Fibroblast of gingiva (primary cell): ENCODE data around the gene ALDH7A1.
"Not testable (repeated sequence)": the region's sequence is repeated elsewhere in the genome, so short reads cannot be mapped to it uniquely, and the experiment has no call there.

Experiments
- DNase-seq: peaks from one replicate; pipeline ENCODE4 v3.0.0-alpha.2; 2011; ENCODE audit warnings: low read depth

Gene ALDH7A1

DNA sequence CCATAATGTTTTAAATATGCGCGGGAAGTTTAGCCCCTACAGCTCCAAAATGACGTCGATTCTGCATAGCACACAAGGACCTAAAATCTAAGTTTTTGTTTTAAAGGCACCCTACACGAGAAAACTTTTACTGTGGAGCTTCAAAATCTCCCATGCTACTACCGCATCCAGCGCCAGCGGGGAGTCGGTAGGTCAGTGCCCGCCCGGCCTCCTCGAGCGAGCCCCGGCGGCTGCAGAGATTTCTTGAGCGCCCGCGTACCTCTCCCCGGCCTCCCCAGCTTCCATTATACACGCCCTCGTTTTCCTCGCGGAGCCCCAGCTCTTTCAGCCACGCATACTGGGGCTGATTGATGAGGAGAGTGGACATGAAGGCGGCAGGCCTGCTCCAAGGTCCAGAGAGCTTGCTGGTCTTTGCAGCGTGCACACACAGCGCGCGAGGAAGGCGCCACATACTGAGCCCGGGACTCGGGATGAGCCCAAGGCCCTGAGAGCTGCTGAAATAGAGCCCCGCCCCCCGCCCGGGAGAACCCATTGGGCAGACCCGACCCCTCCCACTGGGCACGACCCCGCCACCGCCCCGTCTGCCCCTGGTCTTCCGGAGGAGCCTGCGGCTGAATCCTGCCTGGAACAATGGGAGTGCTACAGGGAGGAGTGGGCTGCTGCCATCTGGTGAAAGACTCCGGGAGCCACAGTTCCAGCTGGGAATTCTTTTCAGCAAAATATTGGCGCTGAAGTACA lies at the start of gene ALDH7A1:
ALDH7A1 (minus strand) TSS at position 472 of the 738 bp plus-strand sequence; CDS start at position 451, 21 bp downstream.
- DNase-seq: peak; percentile 93

DNA sequence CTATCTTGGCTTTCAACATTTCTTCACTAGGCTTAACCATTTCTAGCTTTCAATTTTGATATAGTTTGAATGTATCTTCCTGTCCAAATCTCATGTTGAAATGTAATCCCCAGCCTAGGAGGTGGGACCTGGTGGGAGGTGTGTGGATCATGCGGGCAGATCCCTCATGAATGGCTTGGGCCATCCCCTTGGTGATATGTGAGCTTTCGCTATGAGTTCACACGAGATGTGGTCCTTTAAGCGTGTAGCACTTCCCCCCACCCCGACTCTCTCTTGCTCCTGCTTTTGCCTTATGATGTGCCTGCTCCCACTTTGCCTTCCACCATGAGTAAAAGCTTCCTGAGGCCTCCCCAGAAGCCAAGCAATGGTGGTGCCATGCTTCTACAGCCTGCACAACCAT lies 46.4 kb upstream of the ALDH7A1 start:
- no peak for DNase-seq

DNA sequence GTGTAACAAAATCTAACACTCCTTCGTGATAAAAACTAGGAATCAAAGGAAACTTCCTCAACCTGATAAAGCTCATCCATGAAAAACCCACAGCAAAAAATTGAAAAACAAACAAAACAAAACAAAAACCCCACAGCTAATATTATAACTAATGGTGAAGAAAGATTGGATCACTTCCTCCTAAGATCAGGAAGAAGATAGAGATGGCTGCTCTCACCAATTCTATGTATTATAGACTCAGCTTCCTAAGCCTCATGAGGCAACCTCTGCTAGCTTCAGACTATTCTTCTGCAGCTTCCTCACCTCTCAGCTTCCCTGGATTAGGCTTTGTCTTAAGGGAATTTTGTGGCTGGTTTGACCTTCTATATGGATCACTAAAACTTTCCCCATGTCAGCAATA lies 45.8 kb upstream of the ALDH7A1 start:
- DNase-seq: no peak

DNA sequence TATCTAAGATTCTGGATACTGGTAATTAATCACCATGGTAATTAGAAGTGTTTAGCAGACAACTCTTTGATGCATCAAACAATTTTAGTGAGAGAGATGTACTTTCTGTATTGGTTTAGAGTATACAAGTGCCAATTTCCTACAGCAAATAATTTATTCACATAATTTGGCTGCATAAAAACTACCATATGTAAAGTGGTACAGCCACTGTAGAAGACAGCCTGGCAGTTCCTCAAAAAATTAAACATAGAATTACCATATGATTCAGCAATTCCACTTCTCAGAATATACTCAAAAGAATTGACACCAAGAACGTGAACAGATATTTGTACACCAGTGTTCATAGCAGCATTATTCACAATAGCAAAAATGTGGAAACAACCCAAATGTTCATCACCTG lies 41.9 kb upstream of the ALDH7A1 start:
- no peak for DNase-seq

DNA sequence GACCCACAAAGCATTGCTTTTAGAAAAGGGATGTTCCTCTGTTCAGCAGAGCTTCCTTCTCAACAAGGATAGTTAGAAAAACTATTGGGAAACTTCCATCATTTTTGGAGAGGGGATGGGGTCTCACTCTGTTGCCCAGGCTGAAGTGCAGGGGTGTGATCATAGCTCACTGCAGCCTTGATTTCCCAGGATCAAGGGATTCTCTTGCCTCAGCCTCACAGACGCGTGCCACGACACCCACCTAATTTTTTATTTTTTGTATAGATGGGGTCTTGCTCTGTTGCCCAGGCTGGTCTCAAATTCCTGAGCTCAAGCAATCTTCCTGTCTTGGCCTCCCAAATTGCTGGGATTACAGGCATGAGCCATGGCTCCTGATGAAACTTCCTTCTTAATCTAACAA lies 40.6 kb upstream of the ALDH7A1 start:
- DNase-seq: no peak

DNA sequence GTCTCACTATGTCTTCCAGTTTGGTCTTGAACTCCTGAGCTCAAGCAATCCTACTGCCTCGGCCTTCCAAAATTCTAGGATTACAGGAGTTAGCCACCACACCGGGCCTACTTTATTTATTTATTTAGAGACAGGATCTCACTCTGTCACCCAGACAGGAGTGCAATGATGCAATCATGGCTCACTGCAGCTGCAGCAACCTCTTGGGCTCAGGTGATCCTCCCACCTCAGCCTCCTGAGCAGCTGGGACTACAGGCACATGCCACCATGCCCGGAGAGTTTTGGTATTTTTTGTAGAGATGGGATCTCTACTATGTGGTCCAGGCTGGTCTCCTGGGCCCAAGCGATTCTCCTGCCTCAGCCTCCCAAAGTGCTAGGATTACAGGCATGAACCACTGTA lies 38.5 kb upstream of the ALDH7A1 start:
- no peak for DNase-seq

DNA sequence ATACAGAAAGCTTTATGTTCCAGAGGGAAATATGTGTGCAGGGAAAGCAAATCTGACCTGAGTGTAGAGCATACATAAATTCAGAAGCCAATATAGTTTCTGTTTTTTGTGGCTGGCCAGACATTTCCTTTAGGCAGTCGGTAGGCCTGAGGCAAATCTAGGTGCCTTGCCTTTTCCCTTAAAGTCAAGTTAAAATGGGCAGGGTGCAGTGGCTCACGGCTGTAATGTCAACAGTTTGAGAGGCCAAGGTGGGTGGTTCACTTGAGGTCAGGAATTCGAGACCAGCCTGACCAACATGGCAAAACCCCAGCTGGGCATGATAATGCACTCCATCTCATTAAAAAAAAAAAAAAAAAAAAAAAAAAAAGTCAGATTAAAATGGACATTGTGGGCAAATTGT lies 36.9 kb upstream of the ALDH7A1 start:
- DNase-seq: no peak

DNA sequence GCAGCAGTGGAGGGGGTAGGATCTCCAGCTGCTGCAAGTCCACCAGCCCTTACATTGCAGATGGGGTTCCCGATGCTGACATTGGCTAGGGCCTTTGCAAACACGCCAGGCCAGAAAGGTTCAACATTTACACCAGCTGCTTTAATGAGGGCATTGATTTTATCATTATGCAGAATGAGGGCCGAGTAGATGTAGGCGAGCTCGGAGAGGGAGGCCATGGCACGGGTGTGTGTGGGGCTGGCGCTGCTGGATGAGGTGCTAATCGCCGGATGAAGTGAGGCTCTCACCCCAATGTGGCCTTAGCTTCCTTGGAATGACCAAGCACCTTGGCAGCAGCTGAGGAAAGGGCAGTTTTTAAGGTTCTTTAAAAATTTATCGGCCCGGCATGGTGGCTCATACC lies 33.1 kb upstream of the ALDH7A1 start:
- no peak for DNase-seq

DNA sequence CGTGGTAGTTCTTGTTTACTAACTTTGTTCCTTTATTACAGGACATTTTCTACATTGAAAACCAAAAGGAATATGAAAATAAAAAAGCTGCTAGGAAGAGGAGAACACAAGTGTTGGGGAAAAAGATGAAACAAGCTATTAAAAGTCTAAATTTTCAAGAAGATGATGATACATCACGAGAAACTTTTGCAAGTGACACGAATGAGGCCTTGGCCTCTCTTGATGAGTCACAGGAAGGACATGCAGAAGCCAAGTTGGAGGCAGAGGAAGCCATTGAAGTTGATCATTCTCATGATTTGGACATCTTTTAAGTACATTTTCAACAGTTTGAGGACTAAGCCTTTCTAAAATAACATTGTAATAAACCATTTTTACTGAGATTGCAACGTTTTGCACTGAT lies 29.5 kb upstream of the ALDH7A1 start:
- peak; percentile 87 for DNase-seq

DNA sequence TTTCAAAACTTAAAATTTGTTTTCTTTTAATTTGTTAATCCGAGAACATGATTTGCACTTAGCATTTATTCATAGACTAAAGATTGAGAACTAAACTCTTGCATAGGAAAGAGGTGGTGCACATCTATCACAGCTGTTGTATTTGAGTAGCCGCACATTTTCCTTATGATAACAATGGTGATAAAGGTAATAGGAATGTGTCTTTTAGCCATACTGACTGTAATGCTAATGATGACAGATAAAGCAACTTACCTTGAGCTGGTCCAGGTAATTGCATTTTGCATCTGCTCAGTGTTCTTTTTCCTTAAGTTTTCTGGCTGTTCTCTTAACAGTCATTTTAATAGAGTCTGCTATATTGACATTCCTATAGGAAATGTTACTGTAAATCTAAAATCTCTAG lies 24.8 kb upstream of the ALDH7A1 start:
- DNase-seq: no peak

DNA sequence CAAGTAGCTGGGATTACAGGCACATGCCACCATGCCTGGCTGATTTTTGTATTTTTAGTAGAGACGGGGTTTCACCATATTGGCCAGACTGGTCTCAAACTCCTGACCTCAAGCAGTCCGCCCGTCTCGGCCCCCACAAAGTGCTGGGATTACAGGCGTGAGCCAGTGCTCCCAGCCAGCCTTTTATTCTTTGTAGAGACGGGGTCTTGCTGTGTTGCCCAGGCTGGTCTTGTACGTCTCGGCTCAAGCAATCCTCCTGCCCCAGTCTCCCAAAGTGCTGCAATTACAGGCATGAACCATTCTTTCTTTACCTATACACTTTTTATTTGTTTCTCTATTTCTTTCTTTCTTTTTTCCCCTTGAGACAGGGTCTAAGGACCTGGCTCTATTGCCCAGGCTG lies 22.6 kb upstream of the ALDH7A1 start:
- not testable (repeated sequence) for DNase-seq

DNA sequence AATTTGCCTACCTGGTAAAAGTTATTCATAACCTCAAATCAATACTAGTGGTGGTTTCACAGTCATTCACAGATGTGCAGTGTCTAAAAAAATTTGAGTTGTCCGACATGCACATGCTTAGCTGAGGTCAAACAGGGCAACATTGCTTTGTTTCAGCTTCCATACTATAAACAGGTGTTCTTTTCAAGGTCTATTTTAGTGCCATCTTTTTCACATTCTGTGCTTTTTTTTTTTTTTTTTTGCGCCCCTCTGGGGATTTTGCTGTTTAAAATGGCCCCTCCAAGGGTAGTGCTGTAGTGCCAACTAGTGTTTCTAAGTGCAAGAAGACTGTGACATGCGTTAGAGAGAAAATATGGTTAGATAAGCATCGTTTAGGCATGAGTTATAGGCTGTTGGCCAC lies 20.3 kb upstream of the ALDH7A1 start:
- DNase-seq: no peak

DNA sequence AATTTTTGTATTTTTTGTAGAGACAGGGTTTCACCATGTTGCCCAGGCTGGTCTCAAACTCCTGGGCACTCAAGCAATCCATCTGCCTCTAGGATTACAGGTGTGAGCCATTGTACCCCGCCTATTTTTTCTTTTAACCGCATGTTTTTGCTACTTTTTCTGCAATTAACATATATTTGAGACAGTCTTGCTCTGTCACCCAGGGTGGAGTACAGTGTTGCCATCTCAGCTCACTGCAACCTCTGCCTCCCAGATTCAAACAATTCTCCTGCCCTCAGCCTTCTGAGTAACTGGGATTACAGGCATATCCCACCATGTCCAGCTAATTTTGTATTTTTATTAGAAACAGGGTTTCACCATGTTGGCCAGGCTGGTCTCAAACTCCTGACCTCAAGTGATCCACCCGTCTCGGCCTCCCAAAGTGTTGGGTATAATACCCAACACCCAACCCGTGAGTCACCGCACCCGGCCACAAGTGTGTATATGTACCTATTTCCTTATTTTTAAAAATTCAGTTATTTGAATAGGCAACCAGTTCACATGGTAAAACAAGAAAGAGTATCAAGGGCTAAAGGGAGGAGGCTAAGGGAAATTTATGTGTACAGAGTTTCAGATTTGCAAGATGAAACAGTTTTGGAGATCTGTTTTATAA lies 19.0 kb upstream of the ALDH7A1 start:
- DNase-seq: no peak

DNA sequence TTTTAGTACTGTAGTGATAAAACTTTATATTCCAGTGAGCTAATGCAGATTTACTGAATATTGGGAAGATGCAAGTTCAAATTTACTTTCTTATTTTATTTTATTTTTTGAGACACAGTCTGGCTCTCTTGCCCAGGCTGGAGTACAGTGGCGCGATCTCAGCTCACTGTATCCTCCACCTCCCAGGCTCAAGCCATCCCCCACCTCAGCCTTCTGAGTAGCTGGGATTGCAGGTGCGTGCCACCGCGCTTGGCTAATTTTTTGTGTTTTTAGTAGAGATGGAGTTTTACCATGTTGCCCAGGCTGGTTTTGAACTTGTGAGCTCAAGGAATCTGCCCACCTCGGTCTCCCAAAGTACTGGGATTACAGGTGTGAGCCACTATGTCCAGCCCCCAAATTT lies 15.6 kb upstream of the ALDH7A1 start:
- no peak for DNase-seq

DNA sequence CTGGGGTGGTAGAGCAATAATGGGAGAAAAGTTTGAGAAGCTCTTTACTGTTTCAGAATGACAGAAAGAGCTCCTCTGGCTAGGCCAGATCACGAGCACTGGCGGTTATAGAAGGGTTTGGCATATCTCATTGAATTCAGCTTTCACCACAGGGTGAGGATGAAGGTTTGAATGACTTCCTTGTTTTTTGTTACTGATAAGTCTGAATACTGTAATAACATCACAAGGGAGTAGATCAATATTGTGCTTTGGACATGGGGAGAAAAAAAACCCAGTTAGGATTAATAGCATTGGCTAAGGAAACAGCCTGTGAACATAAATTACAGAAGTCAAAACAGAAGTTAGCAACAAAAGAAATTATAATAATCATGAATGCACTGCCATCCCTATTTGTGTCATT lies 15.1 kb upstream of the ALDH7A1 start:
- no peak for DNase-seq

DNA sequence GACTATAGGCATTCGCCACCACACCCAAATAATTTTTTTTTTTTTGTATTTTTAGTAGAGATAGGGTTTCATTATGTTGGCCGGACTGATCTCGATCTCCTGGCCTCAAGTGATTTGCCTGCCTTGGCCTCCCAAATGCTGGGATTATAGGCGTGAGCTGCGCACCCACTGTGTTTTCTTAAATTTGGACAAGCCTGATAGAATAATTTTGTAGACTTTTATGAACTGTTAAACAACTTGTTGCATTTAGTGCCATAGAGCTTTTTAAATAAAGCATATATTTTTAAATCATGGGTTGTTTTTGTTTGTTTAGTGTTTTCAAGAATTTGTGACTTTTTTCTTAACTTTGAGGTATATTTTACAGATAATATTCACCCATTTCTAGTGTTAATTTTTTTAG lies 10.5 kb upstream of the ALDH7A1 start:
- DNase-seq: no peak

DNA sequence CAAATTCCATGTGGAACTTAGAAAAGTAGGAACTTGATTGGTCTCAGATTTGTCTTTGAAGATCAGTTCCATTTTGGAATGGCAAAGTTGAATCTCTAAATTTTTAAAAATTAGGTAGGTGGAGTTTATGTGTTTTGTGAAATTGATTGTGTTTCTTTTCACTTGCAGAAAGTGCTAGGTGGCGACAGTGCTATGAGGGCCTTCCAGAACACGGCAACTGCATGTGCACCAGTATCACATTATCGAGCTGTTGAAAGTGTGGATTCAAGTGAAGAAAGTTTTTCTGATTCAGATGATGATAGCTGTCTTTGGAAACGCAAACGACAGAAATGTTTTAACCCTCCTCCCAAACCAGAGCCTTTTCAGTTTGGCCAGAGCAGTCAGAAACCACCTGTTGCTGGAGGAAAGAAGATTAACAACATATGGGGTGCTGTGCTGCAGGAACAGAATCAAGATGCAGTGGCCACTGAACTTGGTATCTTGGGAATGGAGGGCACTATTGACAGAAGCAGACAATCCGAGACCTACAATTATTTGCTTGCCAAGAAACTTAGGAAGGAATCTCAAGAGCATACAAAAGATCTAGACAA lies 8.5 kb upstream of the ALDH7A1 start:
- no peak for DNase-seq

DNA sequence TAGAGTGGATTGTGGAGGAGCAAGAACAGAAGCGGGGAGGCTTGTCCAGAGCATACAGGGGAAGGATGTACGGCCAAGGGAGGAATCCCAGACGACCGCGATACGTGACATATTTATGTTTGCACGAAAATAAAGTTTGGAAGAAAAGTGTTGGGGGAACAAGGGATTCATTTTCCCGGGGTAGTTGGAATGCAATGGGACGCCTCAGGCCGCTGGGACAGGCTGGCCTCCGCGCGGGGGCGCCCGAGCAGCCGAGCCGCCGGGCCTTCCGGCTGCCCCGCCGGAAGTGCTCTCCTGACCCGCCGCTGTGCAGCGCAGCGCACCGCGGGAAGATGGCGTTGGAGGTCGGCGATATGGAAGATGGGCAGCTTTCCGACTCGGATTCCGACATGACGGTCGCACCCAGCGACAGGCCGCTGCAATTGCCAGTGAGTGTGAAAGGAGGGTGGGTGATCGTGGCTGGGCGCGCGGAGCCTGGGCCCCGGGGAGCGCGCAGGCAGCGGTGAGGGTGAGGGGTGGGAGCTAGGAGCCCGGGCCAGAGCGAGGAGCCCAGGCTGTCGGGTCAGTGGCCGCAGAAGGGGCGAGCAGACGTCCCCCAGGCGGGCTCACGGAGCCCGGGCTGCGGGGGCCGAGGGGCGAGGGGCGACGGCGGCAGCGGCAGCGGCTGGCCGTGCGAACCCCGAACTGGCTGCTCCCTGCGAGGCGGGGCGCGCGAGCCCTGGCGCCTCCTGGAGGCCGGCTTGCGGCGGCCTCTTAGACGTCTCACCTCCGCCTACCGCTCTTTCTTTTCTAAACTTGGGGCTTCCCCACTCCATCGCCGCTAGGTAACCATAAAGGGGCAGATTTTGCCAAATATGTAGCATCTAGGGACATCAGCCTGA lies 5.9 kb upstream of the ALDH7A1 start, which contains the start of gene PHAX:
PHAX (plus strand) TSS at position 317 of the 881 bp plus-strand sequence; CDS start at position 333, 16 bp downstream.
- DNase-seq: peak; percentile 76

DNA sequence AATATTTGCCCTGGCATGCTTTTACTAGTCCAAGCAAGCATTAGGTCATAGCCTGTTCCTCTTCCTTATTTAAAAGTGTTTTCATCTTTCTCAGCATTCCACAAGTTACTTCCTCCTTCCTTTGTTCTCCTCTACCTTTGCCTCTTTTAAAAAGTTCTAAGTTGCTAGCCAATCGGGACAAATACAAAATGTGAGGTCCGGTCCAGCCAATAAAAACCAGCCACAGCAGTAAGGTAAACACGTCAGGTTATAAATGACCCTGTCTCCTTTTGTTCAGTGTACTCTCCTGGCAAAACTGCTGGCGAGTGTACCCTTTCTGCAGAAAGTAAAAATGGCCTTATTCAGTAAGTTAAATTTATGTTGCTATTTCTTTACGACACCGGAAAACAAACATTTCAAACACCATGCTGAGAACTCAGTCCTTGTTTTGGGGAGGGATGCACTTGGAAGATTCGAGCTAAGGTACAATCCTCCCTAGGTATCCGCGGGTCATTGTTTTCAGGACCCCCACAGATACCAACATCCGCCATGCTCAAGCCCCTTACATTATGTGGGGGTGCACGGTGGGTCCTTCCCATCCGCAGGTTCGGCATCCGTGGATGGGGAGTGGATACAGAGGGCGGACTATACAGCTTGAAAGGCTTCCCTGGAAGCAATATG lies 5.1 kb upstream of the ALDH7A1 start:
- not testable (repeated sequence) for DNase-seq

DNA sequence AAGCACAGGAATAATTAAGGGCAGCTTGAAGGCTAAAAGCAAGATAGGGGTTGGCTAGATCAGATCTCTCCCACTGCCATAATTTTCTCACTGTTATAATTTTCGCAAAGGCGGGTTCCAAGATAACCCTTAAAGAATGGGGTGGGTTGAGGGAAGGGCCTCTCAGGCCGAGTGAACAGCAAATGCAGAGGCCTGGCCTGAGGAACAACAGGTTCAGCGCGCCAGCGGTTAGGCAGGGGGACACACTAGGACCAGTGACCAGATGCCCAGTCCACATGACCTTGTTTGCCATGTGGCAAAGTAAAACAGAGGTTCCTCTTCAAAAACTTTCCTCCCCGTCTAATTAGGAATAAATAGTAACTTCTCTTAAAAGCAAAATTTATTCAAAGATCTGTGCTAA lies 4.5 kb upstream of the ALDH7A1 start:
- DNase-seq: no peak

DNA sequence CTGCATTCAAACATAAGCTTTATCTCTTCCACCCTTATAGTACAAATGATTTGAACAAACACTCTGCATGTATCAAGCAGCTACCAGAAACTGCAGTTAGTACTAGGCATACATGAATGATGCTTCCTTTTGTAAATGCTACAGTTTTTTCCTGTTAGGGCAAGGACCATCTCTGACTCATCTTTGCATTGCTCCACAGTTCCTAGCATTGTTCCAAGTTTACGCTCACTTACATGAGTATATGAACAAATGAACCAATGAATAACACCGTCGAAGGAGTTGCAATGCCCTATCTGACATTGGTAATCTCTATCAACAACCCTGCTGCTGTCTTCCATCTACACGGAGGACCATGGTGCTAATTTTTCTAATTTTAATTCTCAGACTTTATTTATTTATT lies 2.1 kb upstream of the ALDH7A1 start:
- peak; percentile 68 for DNase-seq
